ENCODE measurements around the gene TXNDC16.

GRCh38 chr14:52391881-52392615 is 160.3 kb downstream of the TXNDC16 start:
- TF ChIP-seq YY1 (IDR thresholded peaks at IDR 0.05; ENCODE audit: insufficient read depth, insufficient read length) (no peak), ZNF274 (IDR thresholded peaks at IDR 0.05; ENCODE audit: low read depth, low read length) (no peak), SUZ12 (IDR thresholded peaks at IDR 0.05; ENCODE audit: extremely low read depth, insufficient read depth, insufficient read length) (no peak)
